B cell (primary cell): ENCODE measurements around the gene RBBP8NL. TPM values are rescaled to one million over a fixed set of nuclear protein-coding genes. Genes with fewer than 3 reads are reported as not detected.

ENCODE experiments used
- ATAC-seq: fragments of 200-7000 bp; cut with Tn5 transposase; one replicate; pipeline ENCODE4 v1.10.0; 2021; ENCODE audit warnings: low read depth, mild to moderate bottlenecking, moderate number of reproducible peaks, moderate library complexity
- CTCF ChIA-PET: fragments of 350-600 bp; sonication (Branson Sonifier 250); formaldehyde crosslinking; loops from one replicate; lab custom pipeline; 2021; ENCODE audit warnings: antibody characterized with exemption, inconsistent platforms; lab: Charles Lee
- POLR2A ChIA-PET: fragments of 350-600 bp; sonication (Branson Sonifier 250); formaldehyde crosslinking; loops from one replicate; lab custom pipeline; 2021; ENCODE audit warnings: antibody characterized with exemption; lab: Charles Lee
- DNase-seq: peaks from one replicate; pipeline ENCODE4 v3.0.0; 2013
- H2AFZ ChIP-seq: 2 replicates; pipeline ENCODE4 v1.6.1; 2012; ENCODE audit warnings: mild to moderate bottlenecking, low read depth, low read length; ENCODE audit not compliant: insufficient read depth, poor library complexity, severe bottlenecking
- H3K27ac ChIP-seq, 2 donors: 1 replicate in 1 of 2; 2 replicates in 1 of 2; pipeline ENCODE4 v1.5.1; 2012 to 2013; ENCODE audit warnings: low read length in 2 of 2, mild to moderate bottlenecking in 2 of 2, moderate library complexity in 1 of 2
- H3K27me3 ChIP-seq, 4 experiments: fragments of 200-600 bp in 1 of 4; sonication (generic) in 1 of 4; replicated peaks in 1 of 4; 1 replicate in 2 of 4; 2 replicates in 2 of 4; pipeline versions ENCODE4 v1.6.1 to v1.7.0; 2013 to 2016; ENCODE audit warnings: low read length in 3 of 4, mild to moderate bottlenecking in 2 of 4, mixed read lengths in 1 of 4, moderate library complexity in 1 of 4; ENCODE audit not compliant: insufficient read depth in 4 of 4, control insufficient read depth in 3 of 4; ENCODE audit errors: control extremely low read depth in 1 of 4
- H3K36me3 ChIP-seq, 2 experiments: replicated peaks in 1 of 2; 1 replicate in 1 of 2; 2 replicates in 1 of 2; pipeline versions ENCODE4 v1.6.1 to v1.7.1; 2013; ENCODE audit warnings: low read length in 1 of 2; ENCODE audit not compliant: insufficient read depth in 2 of 2, control insufficient read depth in 1 of 2; ENCODE audit errors: control extremely low read depth in 1 of 2, extremely low read depth in 1 of 2
- H3K4me1 ChIP-seq, 2 donors: fragments of 200-600 bp in 1 of 2; sonication (generic) in 1 of 2; 1 replicate in 1 of 2; 2 replicates in 1 of 2; pipeline versions ENCODE4 v1.5.1 to v1.6.1; 2013 to 2017; ENCODE audit warnings: low read length in 2 of 2; ENCODE audit not compliant: control insufficient read depth in 2 of 2, insufficient read depth in 2 of 2
- H3K4me2 ChIP-seq: replicated peaks from 2 replicates; pipeline ENCODE3; 2012; ENCODE audit warnings: mild to moderate bottlenecking, low read depth, low read length; ENCODE audit not compliant: poor library complexity, severe bottlenecking
- H3K4me3 ChIP-seq, 5 experiments: fragments of 200-600 bp in 1 of 5; sonication (generic) in 1 of 5; 1 replicate in 3 of 5; 2 replicates in 2 of 5; pipeline versions ENCODE4 v1.5.1 to v1.7.0; 2011 to 2016; ENCODE audit warnings: low read length in 4 of 5, mild to moderate bottlenecking in 4 of 5, low read depth in 2 of 5, control low read depth in 1 of 5, moderate library complexity in 1 of 5; ENCODE audit not compliant: insufficient read depth in 1 of 5; ENCODE audit errors: control extremely low read depth in 1 of 5, extremely low read depth in 1 of 5
- H3K79me2 ChIP-seq: fragments of 200-600 bp; sonication (generic); one replicate; pipeline ENCODE4 v1.6.0; 2016; ENCODE audit warnings: low read length; ENCODE audit not compliant: control insufficient read depth, insufficient read depth
- H3K9ac ChIP-seq: fragments of 200-600 bp; sonication (generic); 2 replicates; pipeline ENCODE4 v1.6.1; 2017; ENCODE audit warnings: mild to moderate bottlenecking, low read length, moderate library complexity
- H3K9me3 ChIP-seq, 3 donors: one replicate each; pipeline versions ENCODE4 v1.6.1 to v1.7.1; 2013; ENCODE audit warnings: low read length in 2 of 3; ENCODE audit not compliant: control insufficient read depth in 2 of 3, insufficient read depth in 1 of 3; ENCODE audit errors: control extremely low read depth in 1 of 3
- H4K20me1 ChIP-seq: 2 replicates; pipeline ENCODE4 v1.6.0; 2012; ENCODE audit warnings: mild to moderate bottlenecking, low read length; ENCODE audit not compliant: insufficient read depth, control insufficient read depth, poor library complexity, severe bottlenecking
- H3K27ac Mint-ChIP-seq: one replicate; pipeline ENCODE4 v1.8.0; 2021; ENCODE audit warnings: mixed read lengths
- H3K27me3 Mint-ChIP-seq: one replicate; pipeline ENCODE4 v1.8.0; 2021; ENCODE audit warnings: mixed read lengths
- H3K4me1 Mint-ChIP-seq: one replicate; pipeline ENCODE4 v1.8.0; 2021; ENCODE audit warnings: mixed read lengths
- H3K4me3 Mint-ChIP-seq: one replicate; pipeline ENCODE4 v1.8.0; 2021; ENCODE audit warnings: mixed read lengths
- H3K9me3 Mint-ChIP-seq: one replicate; pipeline ENCODE4 v1.8.0; 2022; ENCODE audit warnings: mixed read lengths; ENCODE audit not compliant: insufficient read depth
- EZH2 ChIP-seq: IDR thresholded peaks from 2 replicates; pipeline ENCODE4 v1.6.1; 2012; ENCODE audit warnings: borderline replicate concordance, low read depth, mild to moderate bottlenecking, moderate library complexity, low read length; ENCODE audit not compliant: insufficient read depth, poor library complexity, severe bottlenecking
- WGBS: methylation state at CpG from one replicate; pipeline ENCODE4 v1.1.5; 2013; ENCODE audit warnings: missing lambda C conversion rate; ENCODE audit not compliant: insufficient coverage; 5-methylcytosine and 5-hydroxymethylcytosine counted together
- intact Hi-C: fragments of 100-400 bp; cut with micrococcal nuclease; formaldehyde crosslinking; loops from one replicate; pipeline ENCODE4 v1.10.0; 2022
- polyA plus RNA-seq: library from polyadenylated mRNA; depleted of rRNA; stranded (reverse); fragments of >200 nt; gene quantifications from 2 replicates; pipeline ENCODE4 v1.2.3, GENCODE V29; 2012
- total RNA-seq, 2 donors: library from RNA; stranded (reverse); fragments of 120-200 nt in 1 of 2; gene quantifications; 1 replicate in 1 of 2; 2 replicates in 1 of 2; pipeline versions ENCODE4 v1.2.3 to v1.2.4, GENCODE V29; 2013 to 2022
- TF ChIP-seq, protein P1 (sequence below): fragments of 200-600 bp; IDR thresholded peaks from one replicate; pipeline ENCODE4 v1.8.0; 2022; ENCODE audit warnings: antibody characterized with exemption, mild to moderate bottlenecking

The RBBP8NL gene
- total and polyA plus RNA-seq, 2 donors (not counting 1 experiment from before 2014, with no cell fraction given): not detected

DNA sequence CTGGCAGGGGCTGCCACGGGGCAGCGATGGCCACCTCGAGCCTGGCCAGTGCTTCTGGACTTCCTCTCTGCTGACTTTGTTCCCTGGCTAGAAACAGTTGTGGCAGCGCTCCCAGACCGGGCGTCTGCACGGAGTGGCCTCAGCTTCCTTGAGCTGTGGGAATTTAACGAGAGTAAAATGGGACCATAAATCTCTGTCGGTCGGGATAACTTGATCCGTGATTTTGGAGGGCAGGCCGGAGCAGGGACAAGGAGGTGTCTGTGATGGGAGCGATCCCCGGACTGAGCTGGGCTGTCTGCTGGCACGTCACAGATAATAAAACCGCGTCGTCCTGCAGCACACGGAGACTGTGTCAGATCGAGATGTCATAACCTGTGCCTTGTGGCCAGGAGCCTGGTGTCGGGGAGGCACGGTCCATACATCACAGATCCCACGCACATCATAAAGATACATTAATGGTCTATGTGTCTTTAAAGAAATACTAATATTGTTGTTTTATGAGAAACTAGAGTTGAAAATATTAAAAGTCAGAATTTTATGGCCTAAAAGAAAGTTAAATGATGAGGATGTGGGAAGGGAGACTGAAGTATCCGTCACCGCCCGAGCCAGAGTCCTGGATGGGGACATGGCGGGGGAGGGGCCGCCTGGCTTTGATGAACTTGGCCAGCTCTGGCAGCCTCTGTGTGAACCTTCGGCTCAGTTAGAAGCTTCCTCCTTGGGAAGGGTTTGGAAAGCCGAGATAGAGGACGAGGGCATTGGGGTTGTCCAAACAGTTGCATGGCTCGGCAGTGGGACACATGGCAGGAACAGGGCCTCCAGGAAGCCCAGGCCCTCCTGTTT lies 6.5 kb upstream of the RBBP8NL start:
- ChIA-PET POLR2A (no interaction called here), CTCF (no interaction called here)
- 40% methylated on average over 28 of the region's 32 CpGs for WGBS
- Histone ChIP-seq H3K9ac (no peak overlapping the region), H3K4me1 (no peaks in the 10 kb centered on the region), H3K4me2 (no peak overlapping the region), H2AFZ (no peak overlapping the region), H3K4me3 (no peak overlapping the region), H3K9me3 (no peaks in the 10 kb centered on the region), H3K79me2 (no peaks in the 10 kb centered on the region), H3K27ac (no peak overlapping the region), H4K20me1 (no peaks in the 10 kb centered on the region), H3K36me3 (no peaks in the 10 kb centered on the region), H3K27me3 (peaks cover 0 to 9% (median 0%) of the 10 kb centered on the region in 4 experiments)
- H3K4me1 Mint-ChIP-seq: no peaks in the 10 kb centered on the region
- TF ChIP-seq, protein P1, sequence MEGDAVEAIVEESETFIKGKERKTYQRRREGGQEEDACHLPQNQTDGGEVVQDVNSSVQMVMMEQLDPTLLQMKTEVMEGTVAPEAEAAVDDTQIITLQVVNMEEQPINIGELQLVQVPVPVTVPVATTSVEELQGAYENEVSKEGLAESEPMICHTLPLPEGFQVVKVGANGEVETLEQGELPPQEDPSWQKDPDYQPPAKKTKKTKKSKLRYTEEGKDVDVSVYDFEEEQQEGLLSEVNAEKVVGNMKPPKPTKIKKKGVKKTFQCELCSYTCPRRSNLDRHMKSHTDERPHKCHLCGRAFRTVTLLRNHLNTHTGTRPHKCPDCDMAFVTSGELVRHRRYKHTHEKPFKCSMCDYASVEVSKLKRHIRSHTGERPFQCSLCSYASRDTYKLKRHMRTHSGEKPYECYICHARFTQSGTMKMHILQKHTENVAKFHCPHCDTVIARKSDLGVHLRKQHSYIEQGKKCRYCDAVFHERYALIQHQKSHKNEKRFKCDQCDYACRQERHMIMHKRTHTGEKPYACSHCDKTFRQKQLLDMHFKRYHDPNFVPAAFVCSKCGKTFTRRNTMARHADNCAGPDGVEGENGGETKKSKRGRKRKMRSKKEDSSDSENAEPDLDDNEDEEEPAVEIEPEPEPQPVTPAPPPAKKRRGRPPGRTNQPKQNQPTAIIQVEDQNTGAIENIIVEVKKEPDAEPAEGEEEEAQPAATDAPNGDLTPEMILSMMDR: no peak
- no peak for TF ChIP-seq EZH2
- DNase-seq (no peak), ATAC-seq (no peak)
- H3K27me3 Mint-ChIP-seq: peaks cover 41% of the 10 kb centered on the region
- no peak overlapping the region for H3K4me3 Mint-ChIP-seq
- H3K9me3 Mint-ChIP-seq: no peaks in the 10 kb centered on the region
- H3K27ac Mint-ChIP-seq: no peak overlapping the region
- intact Hi-C loops: no loop called here

DNA sequence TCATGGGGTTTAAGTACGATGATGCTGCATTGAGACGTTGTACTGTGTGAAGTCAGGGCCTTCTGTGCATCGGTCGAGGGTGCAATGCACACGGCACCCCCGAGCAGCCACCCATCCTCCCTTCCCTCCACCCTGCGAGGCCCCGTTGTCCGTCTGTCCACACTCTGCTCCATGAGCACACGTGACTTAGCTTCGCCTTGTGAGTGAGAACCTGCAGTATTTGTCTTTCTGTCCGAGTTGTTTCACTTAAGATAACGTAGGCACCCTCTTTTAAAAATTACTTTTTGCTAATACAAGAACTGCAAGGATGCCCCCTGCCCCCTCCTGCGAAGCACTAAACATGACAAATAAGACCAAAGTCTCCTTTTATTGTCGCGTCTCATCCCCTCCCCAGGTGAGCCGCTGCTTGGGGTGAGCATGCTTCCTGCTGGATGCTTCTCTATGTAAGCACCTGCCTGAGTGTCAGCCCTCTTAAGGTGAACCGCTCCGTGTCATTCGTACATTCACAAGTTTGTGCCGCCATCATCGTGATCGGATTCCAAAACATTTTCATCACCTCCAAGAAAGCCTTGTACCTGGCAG lies 3.6 kb upstream of the RBBP8NL start:
- no peaks in the 10 kb centered on the region for H3K9me3 Mint-ChIP-seq
- no peak overlapping the region for H3K4me2 ChIP-seq
- no peaks in the 10 kb centered on the region for H3K4me1 ChIP-seq
- intact Hi-C loops: no loop called here
- peaks cover 41% of the 10 kb centered on the region for H3K27me3 Mint-ChIP-seq
- H3K9ac ChIP-seq: no peak overlapping the region
- peaks cover 0 to 3% (median 0%) of the 10 kb centered on the region in 3 donors for H3K9me3 ChIP-seq
- no peaks in the 10 kb centered on the region for H3K4me1 Mint-ChIP-seq
- TF ChIP-seq EZH2: no peak
- TF ChIP-seq, protein P1: no peak
- no peak overlapping the region for H3K27ac ChIP-seq
- no peak for ATAC-seq
- H3K4me3 ChIP-seq: no peak overlapping the region
- no peak overlapping the region for H3K27ac Mint-ChIP-seq
- H3K36me3 ChIP-seq: no peaks in the 10 kb centered on the region
- CTCF ChIA-PET: no interaction called here
- POLR2A ChIA-PET: no interaction called here
- H3K79me2 ChIP-seq: no peaks in the 10 kb centered on the region
- no peak overlapping the region for H3K4me3 Mint-ChIP-seq
- H4K20me1 ChIP-seq: no peaks in the 10 kb centered on the region
- H3K27me3 ChIP-seq: peaks cover 0 to 9% (median 0%) of the 10 kb centered on the region in 4 experiments
- no peak overlapping the region for H2AFZ ChIP-seq
- no peak for DNase-seq
- WGBS: 83% methylated on average over 22 of the region's 23 CpGs
